OCI-LY3 (cell line): ENCODE data around the gene GRIK4.

Experiments
- CTCF ChIP-seq: fragments of 200-600, 300-600 bp; sonication (generic); IDR thresholded peaks from 2 replicates; pipeline ENCODE4 v1.5.1; 2014; ENCODE audit warnings: antibody characterized with exemption, low read length, low read depth
- EZH2phosphoT487 ChIP-seq: fragments of 200-600 bp; shearing (Covaris generic); IDR thresholded peaks from 2 replicates; pipeline ENCODE4 v1.6.1; 2018; ENCODE audit warnings: antibody characterized with exemption, mixed run types, low read depth

DNA sequence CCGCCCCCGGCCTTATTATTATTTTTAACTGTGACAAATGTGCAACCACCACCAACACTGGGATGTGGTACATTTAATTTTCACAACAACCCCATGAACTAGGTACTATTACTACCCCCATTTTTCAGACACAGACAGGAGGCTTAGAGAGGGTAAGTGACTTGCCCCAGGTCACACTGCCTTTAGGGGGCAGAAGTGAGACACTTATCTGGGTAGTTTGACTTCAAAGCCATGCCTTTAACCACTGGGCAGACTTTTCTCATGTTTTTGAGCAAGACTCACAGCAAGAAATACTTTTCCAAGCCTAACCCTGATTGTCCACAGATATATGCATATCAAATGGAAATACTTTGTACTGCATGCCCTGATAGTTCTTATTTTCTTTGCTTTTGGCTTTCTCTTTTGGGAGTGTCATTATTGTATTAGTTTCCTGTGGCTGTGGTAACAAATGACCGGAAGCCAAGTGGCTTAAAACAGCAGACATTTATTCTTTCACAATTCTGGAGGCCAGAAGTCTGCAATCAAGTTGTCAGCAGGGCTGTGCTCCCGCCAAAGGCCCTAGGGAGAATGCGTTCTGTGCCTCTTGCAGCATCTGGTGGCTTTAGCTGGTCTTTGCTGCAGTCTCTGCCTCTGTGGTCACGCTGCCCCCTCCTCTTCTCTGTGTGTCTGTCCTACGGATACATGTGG is 110.8 kb downstream of the GRIK4 start:
- peak; percentile 48 for TF ChIP-seq CTCF
- no peak for TF ChIP-seq EZH2phosphoT487
